H7 (cell line): Measurements from ENCODE around the gene CNTN1. TPM values are rescaled to one million over a fixed set of nuclear protein-coding genes. Genes with fewer than 3 reads are reported as not detected.

ENCODE experiments used
- DNase-seq: peaks from one replicate; pipeline ENCODE4 v3.0.0; 2012
- H3K27me3 ChIP-seq: 2 replicates; pipeline ENCODE4 v1.6.0; 2011; ENCODE audit warnings: mild to moderate bottlenecking, low read length; ENCODE audit not compliant: control insufficient read depth, insufficient read depth
- H3K36me3 ChIP-seq: replicated peaks from 2 replicates; pipeline ENCODE4 v1.5.1; 2011; ENCODE audit warnings: low read length; ENCODE audit not compliant: control insufficient read depth, insufficient read depth
- H3K4me3 ChIP-seq: 2 replicates; pipeline ENCODE4 v1.5.1; 2011; ENCODE audit warnings: low read depth, mild to moderate bottlenecking, control low read depth, low read length, moderate library complexity; ENCODE audit not compliant: insufficient read depth
- total RNA-seq: library from RNA; depleted of rRNA; stranded (reverse); fragments of >200 nt; shearing (Covaris generic); gene quantifications from 2 replicates; pipeline ENCODE4 v1.2.3, GENCODE V29; 2014

CNTN1 gene
- total RNA-seq, 1 experiment from 2014 or later: 2.9 TPM

DNA sequence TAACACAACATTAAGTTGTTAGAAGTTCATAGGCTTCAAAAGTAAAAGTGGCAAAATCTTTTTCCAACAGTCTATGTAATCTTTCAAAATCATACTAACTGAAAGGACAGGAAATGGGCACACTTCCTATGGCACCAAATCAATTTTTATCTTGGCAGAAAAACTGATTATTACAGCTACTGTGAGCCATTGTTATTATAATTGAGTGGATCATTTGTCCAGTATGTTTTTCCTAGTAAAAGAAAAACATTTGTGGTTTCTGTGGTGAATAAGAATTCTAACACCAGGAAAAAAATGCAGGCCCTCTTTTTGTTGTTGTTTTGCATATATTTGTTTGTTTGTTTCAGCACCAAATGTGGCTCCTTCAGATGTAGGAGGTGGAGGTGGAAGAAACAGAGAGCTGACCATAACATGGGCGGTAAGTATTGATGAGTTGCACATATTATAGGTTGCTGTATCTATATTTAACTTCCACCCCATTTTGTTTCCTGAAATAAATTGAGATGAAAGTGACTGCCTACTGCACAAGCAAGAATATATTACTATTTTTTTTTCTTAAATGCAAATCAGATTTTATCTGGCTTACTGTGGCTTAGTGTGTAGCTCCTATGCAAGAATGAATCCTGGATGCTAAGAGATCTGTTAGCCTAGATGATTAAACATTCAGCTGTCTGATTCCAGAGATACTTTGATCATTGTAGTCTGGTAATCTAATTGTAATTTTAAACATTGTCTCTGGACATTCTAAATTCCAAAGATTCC, 321.8 kb downstream of the CNTN1 start:
- Histone ChIP-seq H3K36me3 (no peaks in the 10 kb centered on the region; the same call in 1 of the 2 replicates), H3K27me3 (no peaks in the 10 kb centered on the region), H3K4me3 (no peak overlapping the region)
- no peak for DNase-seq

DNA sequence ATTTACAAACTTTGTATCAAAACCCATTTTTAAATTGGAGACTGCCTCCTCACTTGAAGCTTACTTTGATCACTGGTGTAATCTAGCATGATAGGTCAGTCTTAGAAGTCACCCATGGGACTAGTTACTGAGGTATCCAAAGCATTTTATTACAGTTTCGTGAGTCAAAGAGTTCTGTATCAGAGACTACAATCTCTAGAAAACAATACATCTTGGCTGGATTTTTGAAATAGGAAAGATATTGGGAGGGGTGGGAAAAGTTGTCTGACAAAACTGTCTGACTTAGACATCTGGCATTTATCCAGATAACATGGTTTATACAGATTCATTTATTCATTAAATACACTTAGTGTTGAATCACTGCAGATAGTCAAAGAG, 322.4 kb downstream of the CNTN1 start:
- DNase-seq: no peak
- Histone ChIP-seq H3K4me3 (no peak overlapping the region), H3K36me3 (no peaks in the 10 kb centered on the region; the same call in 1 of the 2 replicates), H3K27me3 (no peaks in the 10 kb centered on the region)

DNA sequence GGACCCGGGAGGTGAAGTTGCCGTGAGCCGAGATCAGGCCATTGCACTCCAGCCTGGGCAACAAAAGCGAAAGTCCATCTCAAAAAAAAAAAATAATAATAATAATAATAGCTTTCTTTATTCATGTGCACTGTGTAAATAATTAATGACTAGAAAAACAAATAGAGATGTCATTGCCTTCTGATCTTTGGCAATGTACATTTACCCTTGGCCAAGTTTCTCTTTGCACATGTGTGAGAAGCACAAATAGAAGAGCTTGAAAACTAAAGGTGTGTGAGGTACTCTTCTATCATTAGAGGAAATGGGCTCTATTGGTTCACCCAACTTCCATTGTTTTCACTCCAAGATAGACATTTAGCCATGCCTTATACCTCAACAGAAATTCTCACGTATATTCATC, 325.8 kb downstream of the CNTN1 start:
- Histone ChIP-seq H3K27me3 (no peaks in the 10 kb centered on the region), H3K4me3 (no peak overlapping the region), H3K36me3 (no peaks in the 10 kb centered on the region)
- DNase-seq: no peak

DNA sequence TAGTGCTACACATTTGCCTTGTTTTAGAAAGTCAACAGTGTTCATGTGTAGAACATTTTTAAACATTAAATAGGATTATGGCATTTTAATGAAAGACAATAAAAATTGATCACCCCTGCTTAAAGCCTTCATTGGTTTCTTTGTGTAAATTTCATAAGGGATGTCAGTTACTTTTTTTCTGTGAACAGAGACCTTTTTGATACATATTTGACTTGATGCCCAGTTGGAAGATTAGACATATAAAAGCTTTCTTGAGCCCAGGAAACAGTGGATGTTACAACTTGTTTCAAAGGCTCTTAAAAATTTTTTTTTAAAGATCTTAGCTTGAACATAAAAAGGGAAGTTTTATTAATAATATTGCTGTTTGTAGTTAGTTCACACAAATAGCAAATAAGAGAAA, 327.2 kb downstream of the CNTN1 start:
- H3K36me3 ChIP-seq: no peaks in the 10 kb centered on the region
- H3K4me3 ChIP-seq: no peak overlapping the region
- no peak for DNase-seq
- H3K27me3 ChIP-seq: no peaks in the 10 kb centered on the region

DNA sequence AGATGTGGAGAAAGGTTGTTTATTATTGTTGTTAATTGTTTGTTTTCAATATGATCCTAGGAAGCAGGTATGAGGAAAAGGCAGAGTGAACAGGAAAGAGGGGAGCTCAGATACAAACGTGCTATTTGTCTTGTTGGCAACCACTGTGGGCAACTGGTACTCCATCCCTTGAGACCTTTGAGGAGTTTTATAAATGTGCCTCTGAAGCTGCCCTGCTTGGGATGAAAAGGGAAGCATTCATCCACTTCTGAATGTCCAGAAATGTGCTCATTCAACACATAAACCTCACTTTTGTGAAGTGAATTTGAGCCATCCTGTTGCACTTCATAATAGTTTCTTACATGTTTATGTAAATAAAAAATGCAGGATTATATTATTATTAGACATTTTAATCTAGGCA, 331.6 kb downstream of the CNTN1 start:
- no peaks in the 10 kb centered on the region for H3K27me3 ChIP-seq
- H3K4me3 ChIP-seq: no peak overlapping the region
- no peaks in the 10 kb centered on the region for H3K36me3 ChIP-seq
- no peak for DNase-seq

DNA sequence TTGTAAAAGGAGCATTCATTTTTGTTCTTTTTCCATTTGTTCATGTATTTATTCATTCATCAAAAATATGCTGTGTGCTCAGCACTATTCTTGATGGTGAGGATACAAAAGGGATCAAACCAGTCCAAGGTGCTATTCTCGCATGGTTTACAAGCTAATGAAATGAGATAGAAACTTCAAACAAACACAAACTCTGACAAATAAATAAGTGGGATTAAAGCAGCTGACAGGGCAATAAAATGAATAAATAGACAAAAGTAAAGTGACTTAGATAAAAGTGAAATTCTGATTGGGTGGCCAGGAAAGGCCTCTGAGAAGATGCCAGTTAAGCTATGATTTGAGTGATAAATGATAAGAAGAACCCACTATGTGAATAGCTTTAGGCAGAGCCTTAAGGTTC, 333.9 kb downstream of the CNTN1 start:
- no peak for DNase-seq
- Histone ChIP-seq H3K4me3 (no peak overlapping the region), H3K27me3 (no peaks in the 10 kb centered on the region), H3K36me3 (no peaks in the 10 kb centered on the region)

DNA sequence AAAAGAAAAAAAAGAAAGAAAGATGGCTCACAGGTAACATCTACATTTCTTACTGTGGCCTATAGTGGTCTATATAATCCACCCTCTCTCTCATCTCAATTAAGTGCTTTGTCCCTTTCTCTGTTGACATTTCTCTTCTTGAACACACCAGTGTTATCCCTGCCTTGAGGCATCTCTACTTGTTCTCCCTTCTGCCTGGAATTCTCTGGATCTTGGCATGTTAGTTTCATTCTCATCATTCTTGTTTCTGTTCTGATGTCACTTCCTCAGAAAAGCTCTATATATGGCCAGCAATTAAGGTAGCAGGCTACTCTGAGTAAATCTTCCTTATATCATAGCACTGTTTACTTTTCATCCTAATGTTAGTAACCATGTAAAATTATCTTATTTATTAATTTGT, 340.1 kb downstream of the CNTN1 start:
- Histone ChIP-seq H3K36me3 (no peaks in the 10 kb centered on the region), H3K4me3 (no peak overlapping the region), H3K27me3 (no peaks in the 10 kb centered on the region)
- DNase-seq: no peak

DNA sequence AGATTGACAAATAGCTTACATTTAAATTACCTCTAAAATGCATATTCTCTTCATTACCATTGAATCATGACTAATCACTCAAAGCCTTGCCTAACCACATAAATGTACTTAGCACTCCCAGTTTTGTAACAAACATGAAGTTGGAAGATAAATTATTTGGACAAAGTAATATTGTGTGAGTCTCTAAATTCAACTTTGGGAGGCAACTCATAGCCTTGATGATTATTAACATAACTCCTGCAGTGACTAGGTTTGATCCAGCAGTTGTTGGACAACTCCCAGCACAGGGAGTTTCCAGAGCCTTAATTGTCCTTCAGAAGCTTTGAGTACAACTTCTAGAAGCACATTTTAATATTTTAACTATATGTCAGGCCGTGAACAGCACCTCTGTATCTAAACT, 342.4 kb downstream of the CNTN1 start:
- no peak for DNase-seq
- no peaks in the 10 kb centered on the region for H3K36me3 ChIP-seq
- no peak overlapping the region for H3K4me3 ChIP-seq
- no peaks in the 10 kb centered on the region for H3K27me3 ChIP-seq

DNA sequence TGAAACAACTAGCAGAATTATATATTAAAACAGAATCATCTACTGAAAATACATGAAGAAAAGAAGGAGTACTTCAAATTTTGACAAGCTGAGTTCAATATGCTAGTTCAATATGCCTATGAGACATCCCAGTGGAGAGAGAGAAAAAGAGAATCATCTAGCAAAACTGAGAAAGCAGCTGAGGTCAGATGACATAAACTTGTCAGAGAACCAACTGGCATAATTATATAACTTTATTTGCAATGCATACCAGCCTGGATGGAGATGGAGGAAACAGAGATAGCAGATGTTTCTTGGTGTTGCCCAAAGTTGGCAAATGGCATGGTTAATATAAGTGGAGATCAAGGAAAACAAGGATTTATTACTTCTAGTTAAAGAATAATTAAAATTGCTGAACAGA, 347.2 kb downstream of the CNTN1 start:
- H3K4me3 ChIP-seq: no peak overlapping the region
- H3K27me3 ChIP-seq: no peaks in the 10 kb centered on the region
- no peak for DNase-seq
- no peaks in the 10 kb centered on the region for H3K36me3 ChIP-seq

DNA sequence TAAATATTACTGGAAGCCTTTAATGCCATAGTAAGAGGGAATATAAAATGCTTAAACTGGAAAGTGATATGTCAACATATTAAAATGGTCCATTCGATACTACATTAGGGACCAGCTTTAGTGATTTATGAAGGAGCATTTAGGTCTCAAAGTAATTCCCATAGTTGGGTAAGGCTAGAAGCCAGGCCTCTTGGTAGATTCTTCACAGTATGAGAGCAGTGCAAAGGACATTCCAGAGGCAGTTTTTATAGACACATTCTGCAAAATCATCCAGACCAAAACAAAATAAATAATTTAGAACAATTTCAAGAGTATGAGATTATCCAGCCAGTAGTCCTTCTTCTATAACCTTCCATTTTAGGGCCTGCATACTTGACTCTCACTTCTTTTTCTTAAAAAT, 353.3 kb downstream of the CNTN1 start:
- Histone ChIP-seq H3K27me3 (no peaks in the 10 kb centered on the region), H3K36me3 (no peaks in the 10 kb centered on the region), H3K4me3 (no peak overlapping the region)
- no peak for DNase-seq

DNA sequence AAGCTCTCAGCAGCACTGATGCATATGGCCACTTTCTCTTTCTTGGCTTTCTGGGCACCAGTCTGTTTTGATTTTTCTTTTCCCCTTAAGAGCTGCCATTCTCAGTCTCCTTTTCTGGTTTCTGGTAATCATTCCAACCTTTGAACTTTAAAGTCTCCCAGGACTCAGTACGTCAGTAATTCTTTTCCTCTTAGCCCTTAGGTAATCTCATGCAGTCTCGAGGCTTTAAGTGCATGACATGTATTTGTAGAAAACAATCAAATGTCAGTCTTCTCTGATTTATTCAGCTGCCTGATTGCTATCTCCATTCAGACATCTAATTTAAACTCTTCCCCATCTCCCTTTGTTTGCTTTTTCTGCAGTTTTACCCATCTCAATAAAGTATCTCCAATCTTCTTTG, 356.8 kb downstream of the CNTN1 start:
- Histone ChIP-seq H3K36me3 (no peaks in the 10 kb centered on the region), H3K27me3 (no peaks in the 10 kb centered on the region), H3K4me3 (no peak overlapping the region)
- DNase-seq: no peak

DNA sequence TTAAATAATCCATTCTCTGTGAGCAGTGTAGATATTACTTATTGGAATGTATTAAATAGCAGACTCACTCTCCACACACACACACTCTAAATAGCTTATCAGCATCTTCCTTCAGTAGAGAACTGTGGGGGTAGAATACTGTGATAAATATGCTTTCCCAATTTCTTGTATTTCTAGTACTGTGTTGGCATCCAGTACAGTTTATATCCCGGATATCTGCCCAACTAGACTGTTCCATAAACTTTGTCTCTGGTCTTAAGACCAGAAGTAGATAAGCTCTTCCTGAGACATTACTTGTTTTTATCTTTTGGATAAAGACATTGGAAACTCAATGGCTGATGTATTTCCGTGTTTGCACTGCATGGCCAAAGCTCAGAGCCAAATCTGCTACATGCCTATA, 359.7 kb downstream of the CNTN1 start:
- no peaks in the 10 kb centered on the region for H3K27me3 ChIP-seq
- DNase-seq: no peak
- no peaks in the 10 kb centered on the region for H3K36me3 ChIP-seq
- no peak overlapping the region for H3K4me3 ChIP-seq

DNA sequence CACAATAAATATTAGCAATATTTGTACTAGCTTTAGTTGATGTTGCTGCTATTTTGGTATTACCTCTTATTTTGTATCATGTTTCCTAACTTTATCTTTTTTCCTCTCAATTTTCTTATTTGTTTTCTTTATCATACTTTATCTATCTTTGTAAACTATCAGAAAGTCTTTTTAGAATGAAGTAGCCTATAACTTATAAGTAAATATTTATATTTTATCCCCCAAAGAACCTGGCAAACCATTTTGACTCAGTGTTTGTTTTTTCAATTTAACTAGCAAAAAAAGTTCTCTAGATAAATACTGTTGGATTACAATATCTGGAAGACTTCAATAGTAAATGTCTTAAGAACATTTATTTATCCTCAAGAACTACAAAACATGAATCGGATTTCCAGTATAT, 360.2 kb downstream of the CNTN1 start:
- no peaks in the 10 kb centered on the region for H3K36me3 ChIP-seq

DNA sequence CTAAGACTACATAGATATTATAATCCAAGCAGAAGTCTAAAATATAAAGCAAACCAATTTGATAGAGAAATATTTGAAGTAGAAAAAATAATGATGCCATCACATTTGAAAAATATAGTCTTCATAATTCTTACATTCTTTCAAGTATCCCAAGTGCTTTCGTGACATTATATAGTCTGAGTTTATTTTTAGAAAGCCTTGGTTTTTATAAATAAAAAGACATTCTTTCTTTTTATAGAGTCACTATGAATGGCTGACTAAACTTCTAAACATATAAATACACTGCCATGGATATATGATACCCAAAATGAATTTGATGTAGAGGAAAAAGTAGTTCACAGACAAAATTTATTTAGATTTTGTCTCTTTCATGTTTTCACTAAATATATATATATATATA, 360.8 kb downstream of the CNTN1 start:
- Histone ChIP-seq H3K36me3 (no peaks in the 10 kb centered on the region), H3K4me3 (no peak overlapping the region), H3K27me3 (no peaks in the 10 kb centered on the region)
- DNase-seq: no peak

More for the DNA sequence above, 360.2 kb downstream of the CNTN1 start:
- no peak overlapping the region for H3K4me3 ChIP-seq
- no peaks in the 10 kb centered on the region for H3K27me3 ChIP-seq
- DNase-seq: no peak

DNA sequence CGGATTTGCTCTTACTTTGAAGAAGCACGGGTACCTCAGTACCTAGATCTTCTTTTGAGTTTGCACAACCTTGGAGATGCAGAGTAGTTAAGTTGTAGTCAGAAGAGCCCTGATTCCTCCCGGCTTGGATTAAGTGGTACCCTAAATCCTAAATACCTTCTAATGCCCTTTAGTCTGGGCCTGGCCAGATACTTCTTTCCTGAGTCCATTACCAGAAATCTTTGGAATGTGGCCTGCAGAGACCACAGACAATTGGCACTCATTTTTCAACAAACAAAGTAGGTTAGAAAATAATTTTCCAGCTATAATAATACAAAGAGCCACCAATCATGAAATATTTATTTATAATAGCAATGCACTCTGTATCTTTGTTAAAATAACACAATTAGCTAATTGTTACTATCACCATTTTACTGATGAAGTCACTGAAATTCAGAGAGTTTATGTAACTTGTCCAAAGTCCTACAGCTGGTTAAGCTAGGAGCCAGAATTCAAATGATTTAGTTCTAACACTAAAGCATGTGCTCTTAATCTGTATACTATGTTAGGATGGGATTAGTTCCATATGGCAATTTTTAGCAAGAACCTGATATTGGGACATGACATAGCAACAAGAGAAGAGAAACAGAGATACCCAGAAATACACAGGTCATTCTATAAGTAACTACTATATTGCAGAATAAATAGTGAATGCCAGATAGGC, 363.8 kb downstream of the CNTN1 start:
- Histone ChIP-seq H3K27me3 (no peaks in the 10 kb centered on the region), H3K36me3 (no peaks in the 10 kb centered on the region), H3K4me3 (no peak overlapping the region)
- no peak for DNase-seq
